Activated T-cell treated with anti-CD3 and anti-CD28 coated beads for 1 hour (primary cell): Measurements from ENCODE around the gene VPS37C.
"Not testable (repeated sequence)": the region's sequence is repeated elsewhere in the genome, so short reads cannot be mapped to it uniquely, and the experiment has no call there.

ENCODE experiments used
- DNase-seq: peaks from one replicate; pipeline ENCODE4 v3.0.0-alpha.2; 2020; ENCODE audit warnings: low read depth

VPS37C gene

GRCh38 chr11:61118004-61118403 lies 43.2 kb downstream of the VPS37C start:
- no peak for DNase-seq

GRCh38 chr11:61117168-61117520 lies 44.1 kb downstream of the VPS37C start:
- no peak for DNase-seq

GRCh38 chr11:61116426-61117167 lies 44.6 kb downstream of the VPS37C start:
- DNase-seq: no peak

GRCh38 chr11:61115498-61116224 lies 45.6 kb downstream of the VPS37C start:
- DNase-seq: no peak

GRCh38 chr11:61114913-61115312 lies 46.3 kb downstream of the VPS37C start:
- DNase-seq: no peak

GRCh38 chr11:61113201-61113600 lies 48.0 kb downstream of the VPS37C start:
- no peak for DNase-seq

GRCh38 chr11:61112575-61112974 lies 48.7 kb downstream of the VPS37C start:
- DNase-seq: no peak

GRCh38 chr11:61111786-61112517 lies 49.3 kb downstream of the VPS37C start:
- DNase-seq: no peak

- no peak for DNase-seq
Observed at GRCh38 chr11:61111050-61111435, 50.2 kb downstream of the VPS37C start.

- DNase-seq: no peak
Observed at GRCh38 chr11:61110255-61111049, 50.8 kb downstream of the VPS37C start.

GRCh38 chr11:61109671-61110070 lies 51.6 kb downstream of the VPS37C start:
- DNase-seq: no peak

GRCh38 chr11:61108847-61109585 lies 52.2 kb downstream of the VPS37C start:
- no peak for DNase-seq

GRCh38 chr11:61107888-61108287 lies 53.3 kb downstream of the VPS37C start:
- DNase-seq: no peak

- DNase-seq: no peak
Observed at GRCh38 chr11:61106894-61107470, 54.2 kb downstream of the VPS37C start.

GRCh38 chr11:61106296-61106695 lies 54.9 kb downstream of the VPS37C start:
- no peak for DNase-seq

- no peak for DNase-seq
Observed at GRCh38 chr11:61104963-61105362, 56.3 kb downstream of the VPS37C start.

- no peak for DNase-seq
Observed at GRCh38 chr11:61103851-61104423, 57.3 kb downstream of the VPS37C start.

GRCh38 chr11:61102667-61103571 lies 58.3 kb downstream of the VPS37C start:
- DNase-seq: no peak

GRCh38 chr11:61098778-61099177 lies 62.4 kb downstream of the VPS37C start:
- DNase-seq: no peak

- DNase-seq: not testable (repeated sequence)
Observed at GRCh38 chr11:61098261-61098660, 63.0 kb downstream of the VPS37C start.
